Endothelial cell (in vitro differentiated cells): ENCODE measurements around the gene CHRM4. TPM values are rescaled to one million over a fixed set of nuclear protein-coding genes. Genes with fewer than 3 reads are reported as not detected.
A peak's percentile ranks its signal among the peaks of the same experiment; 100 is the strongest.

ENCODE experiments used
- DNase-seq: peaks from one replicate; pipeline ENCODE4 v3.0.0; 2021; ENCODE audit warnings: low spot score
- H3K27ac Mint-ChIP-seq: one replicate; pipeline ENCODE4 v1.8.0; 2021; ENCODE audit warnings: mixed read lengths, inconsistent platforms; ENCODE audit not compliant: unreplicated experiment
- H3K27me3 Mint-ChIP-seq: one replicate; pipeline ENCODE4 v1.8.0; 2021; ENCODE audit warnings: mild to moderate bottlenecking, moderate library complexity, mixed read lengths, inconsistent platforms; ENCODE audit not compliant: unreplicated experiment
- H3K36me3 Mint-ChIP-seq: one replicate; pipeline ENCODE4 v1.8.0; 2021; ENCODE audit warnings: mild to moderate bottlenecking, low read depth, mixed read lengths, inconsistent platforms; ENCODE audit not compliant: unreplicated experiment
- H3K4me1 Mint-ChIP-seq: one replicate; pipeline ENCODE4 v1.8.0; 2021; ENCODE audit warnings: mild to moderate bottlenecking, mixed read lengths, inconsistent platforms; ENCODE audit not compliant: unreplicated experiment
- H3K4me3 Mint-ChIP-seq: one replicate; pipeline ENCODE4 v1.8.0; 2021; ENCODE audit warnings: mild to moderate bottlenecking, mixed read lengths, inconsistent platforms; ENCODE audit not compliant: unreplicated experiment
- H3K9me3 Mint-ChIP-seq: one replicate; pipeline ENCODE4 v1.8.0; 2021; ENCODE audit warnings: mixed read lengths, inconsistent platforms; ENCODE audit not compliant: unreplicated experiment
- CTCF ChIP-seq: fragments of 200-600 bp; sonication (generic); IDR thresholded peaks from one replicate; pipeline ENCODE4 v1.5.0; 2021; ENCODE audit warnings: antibody characterized with exemption; ENCODE audit not compliant: unreplicated experiment
- total RNA-seq: library from RNA; stranded (reverse); fragmentation: NEBNext Ultra II Directional; extraction: Animal tissue kit (Norgen Biotek cat#: 25700); gene quantifications from one replicate; pipeline ENCODE4 v1.2.1, GENCODE V29; 2021; ENCODE audit not compliant: unreplicated experiment

The CHRM4 gene
- total RNA-seq, 1 donor from 2014 or later: not detected

- peaks cover 25% of the 10 kb centered on the region for H3K36me3 Mint-ChIP-seq
- no peak for TF ChIP-seq CTCF
- DNase-seq: peak; percentile 90
- peak overlapping the region; percentile 61 for H3K27ac Mint-ChIP-seq
- peaks cover 22% of the 10 kb centered on the region for H3K27me3 Mint-ChIP-seq
- H3K4me1 Mint-ChIP-seq: peaks cover 7% of the 10 kb centered on the region
- H3K9me3 Mint-ChIP-seq: no peaks in the 10 kb centered on the region
- H3K4me3 Mint-ChIP-seq: peak overlapping the region; percentile 83
Observed at GRCh38 chr11:46392421-46393230, 1.1 kb upstream of the CHRM4 start.

GRCh38 chr11:46391186-46391577, 394 bp downstream of the CHRM4 start:
- Mint-ChIP-seq H3K9me3 (no peaks in the 10 kb centered on the region), H3K27me3 (peaks cover 31% of the 10 kb centered on the region)

GRCh38 chr11:46390331-46391171, 1.0 kb downstream of the CHRM4 start:
- Mint-ChIP-seq H3K4me3 (no peak overlapping the region), H3K27me3 (peaks cover 34% of the 10 kb centered on the region), H3K27ac (no peak overlapping the region), H3K4me1 (peaks cover 14% of the 10 kb centered on the region), H3K9me3 (no peaks in the 10 kb centered on the region), H3K36me3 (peaks cover 23% of the 10 kb centered on the region)
- DNase-seq: no peak
- TF ChIP-seq CTCF: no peak

More at GRCh38 chr11:46391186-46391577, 394 bp downstream of the CHRM4 start:
- no peak for TF ChIP-seq CTCF
- H3K4me3 Mint-ChIP-seq: no peak overlapping the region
- DNase-seq: no peak
- peaks cover 11% of the 10 kb centered on the region for H3K4me1 Mint-ChIP-seq
- H3K36me3 Mint-ChIP-seq: peaks cover 21% of the 10 kb centered on the region
- no peak overlapping the region for H3K27ac Mint-ChIP-seq

GRCh38 chr11:46389450-46390330, 1.9 kb downstream of the CHRM4 start:
- H3K36me3 Mint-ChIP-seq: peaks cover 20% of the 10 kb centered on the region
- no peaks in the 10 kb centered on the region for H3K9me3 Mint-ChIP-seq
- peaks cover 14% of the 10 kb centered on the region for H3K4me1 Mint-ChIP-seq
- TF ChIP-seq CTCF: peak; percentile 58
- H3K4me3 Mint-ChIP-seq: no peak overlapping the region
- no peak overlapping the region for H3K27ac Mint-ChIP-seq
- peaks cover 38% of the 10 kb centered on the region for H3K27me3 Mint-ChIP-seq
- peak; percentile 89 for DNase-seq
